Heart left ventricle (tissue), 16 donors: ENCODE data around the gene STRN3. TPM values are rescaled to one million over a fixed set of nuclear protein-coding genes. Genes with fewer than 3 reads are reported as not detected.

ENCODE experiments used
- ATAC-seq, 4 donors: fragments of 200-7000 bp; cut with Tn5 transposase; one replicate each; pipeline ENCODE4 v1.9.1; 2020 to 2022; ENCODE audit warnings: moderate library complexity in 4 of 4, mild to moderate bottlenecking in 3 of 4, moderate number of reproducible peaks in 1 of 4
- DNase-seq, 5 donors: peaks; one replicate each; pipeline ENCODE4 v3.0.0-alpha.2; 2020
- H3K27ac ChIP-seq, 12 donors: fragments of 200-600 bp; sonication (generic) in 4 of 12; one replicate each; pipeline versions ENCODE4 v1.5.0 to v1.8.0; 2016 to 2022; ENCODE audit warnings: mild to moderate bottlenecking in 2 of 12
- H3K27me3 ChIP-seq, 9 donors: fragments of 200-600 bp; sonication (generic) in 2 of 9; one replicate each; pipeline versions ENCODE4 v1.5.1 to v1.8.0; 2016 to 2022; ENCODE audit warnings: mild to moderate bottlenecking in 3 of 9
- H3K36me3 ChIP-seq, 9 donors: fragments of 200-600 bp; sonication (generic) in 2 of 9; one replicate each; pipeline versions ENCODE4 v1.5.0 to v1.8.0; 2018 to 2022; ENCODE audit warnings: mild to moderate bottlenecking in 2 of 9
- H3K4me1 ChIP-seq, 12 donors: fragments of 200-600 bp; sonication (generic) in 4 of 12; one replicate each; pipeline versions ENCODE4 v1.5.0 to v1.8.0; 2016 to 2022; ENCODE audit warnings: mild to moderate bottlenecking in 3 of 12
- H3K4me3 ChIP-seq, 12 donors: fragments of 200-600 bp; sonication (generic) in 4 of 12; one replicate each; pipeline versions ENCODE4 v1.5.0 to v1.8.0; 2017 to 2022; ENCODE audit warnings: mild to moderate bottlenecking in 9 of 12, moderate library complexity in 4 of 12
- H3K9me3 ChIP-seq, 12 donors: fragments of 200-600 bp; sonication (generic) in 4 of 12; one replicate each; pipeline versions ENCODE4 v1.5.0 to v1.8.0; 2016 to 2022; ENCODE audit warnings: mild to moderate bottlenecking in 1 of 12
- CTCF ChIP-seq, 12 donors: fragments of 200-600 bp; sonication (generic) in 4 of 12; IDR thresholded peaks; one replicate each; pipeline versions ENCODE4 v1.5.0 to v1.8.0; 2018 to 2022; ENCODE audit warnings: antibody characterized with exemption in 12 of 12, mild to moderate bottlenecking in 5 of 12
- POLR2A ChIP-seq, 2 donors: fragments of 450-650 bp; IDR thresholded peaks; one replicate each; pipeline ENCODE4 v1.6.1; 2017; ENCODE audit warnings: antibody characterized with exemption in 2 of 2, mild to moderate bottlenecking in 2 of 2, moderate library complexity in 2 of 2
- WGBS, 4 donors: extraction: QIAGEN DNeasy Blood & Tissue Kit in 2 of 4; methylation state at CpG; one replicate each; pipeline versions ENCODE4 v1.1.5 to v1.1.7; 2013 to 2018; 5-methylcytosine and 5-hydroxymethylcytosine counted together
- intact Hi-C, 10 donors: fragments of 100-400 bp; cut with DNase I; formaldehyde crosslinking; loops; one replicate each; pipeline versions ENCODE4 v1.11.1 to v1.14.2; 2022
- microRNA counts, 2 donors: library from miRNA; unstranded; fragments of <30 nt; microRNA quantifications; one replicate each; lab custom pipeline; 2016
- microRNA-seq, 4 donors: library from miRNA; unstranded; fragments of <30 nt; microRNA quantifications; one replicate each; pipeline versions ENCODE4 to v1.2.0, GENCODE V29; 2017 to 2020
- polyA plus RNA-seq, 2 donors: library from polyadenylated mRNA; stranded (reverse); fragments of 200-250 nt; gene quantifications; one replicate each; pipeline ENCODE4 v1.2.3, GENCODE V29; 2013
- total RNA-seq, 9 donors: library from RNA; depleted of rRNA in 2 of 9; stranded (reverse); fragments of >200 nt in 2 of 9; fragmentation: NEBNext Ultra II Directional in 3 of 9; extraction: Animal tissue kit (Norgen Biotek cat#: 25700) in 3 of 9; gene quantifications; one replicate each; pipeline versions ENCODE4 v1.1.0 to v1.2.4, GENCODE V29; 2016 to 2023
- donor health status: ischemic (EF 13 %, LVEDD 7.1; RV severe dilation, severe dysfunction).
- donor health status: healthy with polysubstance abuse.
- donor health status: DM: no; HTN: yes; CAD: no.
- donor health status: DM: no; HTN: no; CAD: no.
- donor health status: ischemic (EF 25% LVEDD 6.9; RV normal size, moderate dysfunction).
- donor health status: ischemic (EF 25% LVEDD 5.7; RV mildly dilated, moderate dysfunction).
- donor health status: healthy.
- donor health status: DM: yes; HTN: yes; CAD: no.
- donor health status: ischemic (EF 35%, LVEDD 5.7; RV mildly dilated, moderate dysfunction).
- donor health status: nonischemic (EF 11% LVEDD 7.7; RV severe dilation, severe dysfunction).
- donor health status: DM: yes; HTN: yes; CAD: no.
- donor health status: PGD.
- donor health status: ischemic (EF 29% LVEDD 5.4; RV normal size, mild dysfunction).
- donor health status: nonischemic (EF 23%, LVEDD 6.1; RV moderate dilation, normal function).

The STRN3 gene
- total and polyA plus RNA-seq, 11 donors = 11.0 to 60.3 (median 44.4) TPM

- no peaks in the 10 kb centered on the region for H3K9me3 ChIP-seq
- H3K27me3 ChIP-seq = peaks cover 0 to 7% (median 0%) of the 10 kb centered on the region in 9 donors
- DNase-seq (no peak), ATAC-seq (no peak)
- intact Hi-C loops = no loop called here
- TF ChIP-seq POLR2A (IDR thresholded peaks at IDR 0.05) (no peak), CTCF (IDR thresholded peaks at IDR 0.05) (no peak)
- H3K4me3 ChIP-seq = no peak overlapping the region
- peaks cover 0 to 8% (median 0%) of the 10 kb centered on the region in 12 donors for H3K4me1 ChIP-seq
- no peaks in the 10 kb centered on the region for H3K36me3 ChIP-seq
- H3K27ac ChIP-seq = no peak overlapping the region
These were observed 172.2 kb downstream of the STRN3 start for GRCh38 chr14:30853946-30854345.

GRCh38 chr14:30849983-30850382 is 176.2 kb downstream of the STRN3 start:
- Histone ChIP-seq H3K27ac (no peak overlapping the region), H3K9me3 (no peaks in the 10 kb centered on the region), H3K4me1 (peaks cover 0 to 14% (median 0%) of the 10 kb centered on the region in 12 donors), H3K4me3 (no peak overlapping the region), H3K36me3 (no peaks in the 10 kb centered on the region), H3K27me3 (peaks cover 0 to 14% (median 0%) of the 10 kb centered on the region in 9 donors)
- 78 to 87% (median 82%) methylated on average over 1 of the region's 1 CpG for WGBS, 4 donors
- no peak for TF ChIP-seq POLR2A (IDR thresholded peaks at IDR 0.05)
- TF ChIP-seq CTCF (IDR thresholded peaks at IDR 0.05) = no peak
- ATAC-seq = no peak
- DNase-seq = no peak
- intact Hi-C loops = no loop called here

GRCh38 chr14:30849354-30849753 is 176.8 kb downstream of the STRN3 start:
- Histone ChIP-seq H3K36me3 (no peaks in the 10 kb centered on the region), H3K27ac (no peak overlapping the region), H3K9me3 (no peaks in the 10 kb centered on the region), H3K4me1 (peaks cover 0 to 14% (median 0%) of the 10 kb centered on the region in 12 donors), H3K27me3 (peaks cover 0 to 14% (median 0%) of the 10 kb centered on the region in 9 donors), H3K4me3 (no peak overlapping the region)
- 73 to 92% (median 86%) methylated on average over 1 of the region's 1 CpG for WGBS, 4 donors
- DNase-seq = no peak
- no peak for TF ChIP-seq CTCF (IDR thresholded peaks at IDR 0.05)
- no peak for TF ChIP-seq POLR2A (IDR thresholded peaks at IDR 0.05)
- intact Hi-C loops = no loop called here
- no peak for ATAC-seq

GRCh38 chr14:30848449-30849240 is 177.5 kb downstream of the STRN3 start:
- H3K9me3 ChIP-seq = no peaks in the 10 kb centered on the region
- no peaks in the 10 kb centered on the region for H3K36me3 ChIP-seq
- ATAC-seq (no peak), DNase-seq (no peak)
- TF ChIP-seq CTCF (IDR thresholded peaks at IDR 0.05) (no peak), POLR2A (IDR thresholded peaks at IDR 0.05) (no peak)
- H3K4me3 ChIP-seq = no peak overlapping the region
- H3K4me1 ChIP-seq = peaks cover 0 to 14% (median 0%) of the 10 kb centered on the region in 12 donors
- no peak overlapping the region for H3K27ac ChIP-seq
- peaks cover 0 to 14% (median 0%) of the 10 kb centered on the region in 9 donors for H3K27me3 ChIP-seq
- intact Hi-C loops = no loop called here
- 70 to 86% (median 84%) methylated on average over 4 of the region's 4 CpGs for WGBS, 4 donors

MicroRNAs within 50 kb of the gene (microRNA counts, 767-probe panel; counts per million panel counts)
- microRNA hsa-miR-624-3p (lab: Ali Mortazavi, UCI) = 0 to 71.6 counts per million in 2 donors

Small RNAs within 50 kb of the gene (microRNA-seq; reads per million reads assigned to microRNA genes)
- 8.4 to 30.8 (median 12.2) reads per million in 4 donors for gene MIR624

Other genes starting within 250 kb of the STRN3 start
- 1 to 10 TPM in 5 of 9 donors, under 1 TPM in 4; 0.23 to 1.6 (median 1.0) TPM for gene COCH, start 151.8 kb downstream of the STRN3 start, total RNA-seq
- gene COCH, start 151.8 kb downstream of the STRN3 start, polyA plus RNA-seq = under 1 TPM; 0.36 to 0.50 TPM
- 10 to 100 TPM in 4 of 9 donors, 1 to 10 TPM in 5; 6.4 to 11.9 (median 8.6) TPM for gene AP4S1, start 730 bp downstream of the STRN3 start, total RNA-seq
- 10 to 100 TPM in 1 of 2 donors, 1 to 10 TPM in 1; 7.5 to 11.8 TPM for gene AP4S1, start 730 bp downstream of the STRN3 start, polyA plus RNA-seq
- 100 to 1,000 TPM; 122 to 185 (median 158) TPM for gene HECTD1, start 181.4 kb upstream of the STRN3 start, total RNA-seq
- 100 to 1,000 TPM in 1 of 2 donors, 10 to 100 TPM in 1; 42.4 to 108 TPM for gene HECTD1, start 181.4 kb upstream of the STRN3 start, polyA plus RNA-seq